ENCODE results near the gene USH2A. TPM values are rescaled to one million over a fixed set of nuclear protein-coding genes. Genes with fewer than 3 reads are reported as not detected.

USH2A gene
- total and polyA plus RNA-seq, 8 donors: 0.37 to 0.58 TPM; not detected in 6

DNA sequence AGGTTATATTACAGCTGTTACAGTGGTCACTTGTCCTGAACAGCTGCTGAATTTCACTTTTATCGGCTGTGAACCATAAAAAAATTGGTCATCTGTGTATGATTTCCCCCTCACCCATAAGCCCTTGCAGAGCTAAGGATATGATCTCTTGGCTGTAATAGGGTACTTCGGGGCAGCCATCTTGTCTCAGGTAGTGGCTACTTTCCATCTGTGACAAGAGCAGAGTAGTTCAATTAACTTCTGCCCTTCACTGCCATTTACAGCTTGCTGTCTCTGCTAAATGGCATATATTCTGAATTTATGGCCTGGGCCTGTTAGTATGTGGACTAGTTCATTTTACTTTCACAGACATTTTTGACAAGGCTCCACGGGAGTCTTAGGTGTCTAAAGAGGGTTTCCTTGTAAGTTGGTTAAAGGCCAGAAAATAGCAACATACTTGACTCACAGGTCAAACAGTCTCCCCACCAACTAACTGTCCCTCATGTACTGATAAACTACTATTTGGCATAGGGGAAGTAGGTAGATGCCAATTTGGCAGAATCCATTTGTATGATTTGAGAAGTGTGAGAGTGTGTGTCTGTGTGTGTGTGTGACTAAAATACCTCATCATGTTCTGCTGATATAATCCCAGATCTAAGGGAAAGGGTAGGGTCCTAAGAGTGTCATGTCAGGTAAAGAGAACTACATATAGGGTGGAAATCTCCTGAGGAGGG, 704.5 kb downstream of the USH2A start:
- Histone ChIP-seq H3K4me1 (no peaks in the 10 kb centered on the region), H3K27ac (no peak overlapping the region), H3K4me3 (no peak overlapping the region), H3K36me3 (no peaks in the 10 kb centered on the region), H3K9me3 (no peaks in the 10 kb centered on the region), H3K27me3 (no peaks in the 10 kb centered on the region)
- WGBS, 5 donors: 40 to 57% (median 46%) methylated on average over 3 of the region's 3 CpGs
- intact Hi-C loops (cut with DNase I; ENCODE audit: low total_unique reads): no loop called here
- TF ChIP-seq POLR2AphosphoS5 (IDR thresholded peaks at IDR 0.05) (no peak), CTCF (IDR thresholded peaks at IDR 0.05) (no peak), POLR2A (IDR thresholded peaks at IDR 0.05) (no peak), EP300 (IDR thresholded peaks at IDR 0.05) (no peak)
- no peak for DNase-seq

DNA sequence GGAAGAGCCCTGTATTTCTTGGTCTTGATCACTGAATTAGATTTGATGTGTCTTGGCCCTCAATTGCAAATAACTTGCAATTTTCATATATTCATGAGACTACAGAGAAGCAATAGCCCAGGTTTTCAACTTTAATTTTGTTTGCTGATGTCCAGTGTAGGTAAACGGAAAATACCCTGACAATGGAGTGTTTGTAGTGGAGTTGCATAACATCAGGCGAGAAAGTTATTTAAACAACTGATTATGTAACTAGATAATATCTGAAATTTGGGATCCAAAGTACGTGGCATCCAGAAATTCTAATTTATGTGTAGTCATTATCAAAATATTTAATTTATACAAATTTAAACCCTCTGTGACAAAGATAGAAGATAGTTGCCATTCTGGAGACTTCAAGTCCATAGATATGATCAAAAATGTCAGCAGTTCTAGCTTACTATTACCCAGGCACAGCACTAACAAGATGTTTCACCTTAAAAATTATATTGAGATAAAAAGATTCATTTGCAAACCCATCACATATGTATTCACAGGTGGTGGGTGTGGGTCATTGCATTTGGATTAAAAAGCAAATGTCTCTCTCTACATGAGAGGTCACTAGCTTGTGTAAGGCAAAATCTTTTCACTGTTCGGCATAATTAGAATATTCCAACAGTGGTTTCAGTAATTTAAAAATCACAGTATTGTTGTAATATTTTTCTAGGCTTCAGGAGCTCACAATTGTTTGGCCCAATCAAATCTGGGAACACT, 705.4 kb downstream of the USH2A start:
- TF ChIP-seq EP300 (IDR thresholded peaks at IDR 0.05) (no peak), POLR2AphosphoS5 (IDR thresholded peaks at IDR 0.05) (no peak), CTCF (IDR thresholded peaks at IDR 0.05) (no peak), POLR2A (IDR thresholded peaks at IDR 0.05) (no peak)
- intact Hi-C loops (cut with DNase I; ENCODE audit: low total_unique reads): no loop called here
- no peak overlapping the region for H3K27ac ChIP-seq
- H3K4me1 ChIP-seq: no peaks in the 10 kb centered on the region
- H3K9me3 ChIP-seq: no peaks in the 10 kb centered on the region
- H3K36me3 ChIP-seq: no peaks in the 10 kb centered on the region
- no peak overlapping the region for H3K4me3 ChIP-seq
- no peak for DNase-seq
- WGBS, 5 donors: 53 to 64% (median 63%) methylated on average over 4 of the region's 4 CpGs
- H3K27me3 ChIP-seq: no peaks in the 10 kb centered on the region

- WGBS, 5 donors: 67 to 75% (median 71%) methylated on average over 4 of the region's 4 CpGs
- intact Hi-C loops (cut with DNase I; ENCODE audit: low total_unique reads): no loop called here
- no peak overlapping the region for H3K4me3 ChIP-seq
These were observed 712.4 kb downstream of the USH2A start for GRCh38 chr1:215710899-215711225.

More at GRCh38 chr1:215710899-215711225, 712.4 kb downstream of the USH2A start:
- TF ChIP-seq CTCF (IDR thresholded peaks at IDR 0.05) (no peak), POLR2A (IDR thresholded peaks at IDR 0.05) (no peak), EP300 (IDR thresholded peaks at IDR 0.05) (no peak), POLR2AphosphoS5 (IDR thresholded peaks at IDR 0.05) (no peak)
- Histone ChIP-seq H3K27me3 (no peaks in the 10 kb centered on the region), H3K4me1 (no peaks in the 10 kb centered on the region), H3K9me3 (no peaks in the 10 kb centered on the region), H3K36me3 (no peaks in the 10 kb centered on the region), H3K27ac (no peak overlapping the region)
- no peak for DNase-seq
